Measurements from ENCODE around the gene FBXL17.

The FBXL17 gene

GRCh38 chr5:108001222-108001621 is 380.7 kb downstream of the FBXL17 start:
- no peak for DNase-seq (ENCODE audit: low read depth, low spot score)

GRCh38 chr5:107997338-107997980 is 384.4 kb downstream of the FBXL17 start:
- DNase-seq (ENCODE audit: low read depth, low spot score), result no peak

DNA sequence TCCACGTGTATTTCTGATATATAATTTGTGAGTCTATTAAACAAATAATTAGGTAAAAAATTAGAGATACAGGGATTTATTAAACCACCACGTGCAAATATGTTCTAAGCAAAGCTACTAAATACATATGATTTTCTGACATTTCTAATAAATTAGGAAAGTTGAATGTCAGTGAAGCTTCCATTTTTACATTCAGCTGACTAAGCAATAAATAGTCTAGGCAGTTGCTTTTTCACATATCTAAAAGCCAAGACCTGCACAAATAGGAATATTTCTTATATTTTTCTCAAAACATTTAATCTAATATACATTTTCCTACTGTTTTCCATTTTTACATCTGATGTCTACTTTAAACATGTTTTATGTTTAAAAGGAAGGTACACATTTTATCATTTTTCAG is 388.6 kb downstream of the FBXL17 start:
- DNase-seq (ENCODE audit: low read depth, low spot score), result no peak

GRCh38 chr5:107990881-107991810 is 390.8 kb downstream of the FBXL17 start:
- DNase-seq (ENCODE audit: low read depth, low spot score), result no peak

DNA sequence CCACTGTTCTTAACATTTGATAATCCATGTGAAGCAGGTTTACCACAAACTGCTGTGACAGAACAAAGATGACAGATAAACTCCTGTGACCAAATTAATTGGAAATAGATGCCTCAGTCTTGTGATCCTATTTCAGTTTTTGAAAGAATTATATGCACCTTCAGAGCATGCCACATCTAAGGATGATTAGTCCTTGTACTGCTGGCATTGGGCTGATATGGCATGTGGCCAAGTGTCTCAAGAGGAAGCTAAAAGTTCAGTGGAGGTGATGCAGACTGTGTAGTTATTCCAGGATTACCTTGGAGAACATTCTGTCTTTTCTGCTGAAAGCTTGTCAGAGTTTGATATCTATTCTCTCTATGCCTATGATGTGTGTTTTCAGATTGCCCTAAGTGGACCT is 396.8 kb downstream of the FBXL17 start:
- DNase-seq (ENCODE audit: low read depth, low spot score), result no peak

- no peak for DNase-seq (ENCODE audit: low read depth, low spot score)
These were observed 399.0 kb downstream of the FBXL17 start for GRCh38 chr5:107982703-107983425.

GRCh38 chr5:107980923-107981692 is 400.8 kb downstream of the FBXL17 start:
- no peak for DNase-seq (ENCODE audit: low read depth, low spot score)

- no peak for DNase-seq (ENCODE audit: low read depth, low spot score)
These were observed 402.0 kb downstream of the FBXL17 start for GRCh38 chr5:107979900-107980299.

- no peak for DNase-seq (ENCODE audit: low read depth, low spot score)
These were observed 402.6 kb downstream of the FBXL17 start for GRCh38 chr5:107979291-107979690.

- DNase-seq (ENCODE audit: low read depth, low spot score), result no peak
These were observed 404.3 kb downstream of the FBXL17 start for GRCh38 chr5:107977550-107978071.

DNA sequence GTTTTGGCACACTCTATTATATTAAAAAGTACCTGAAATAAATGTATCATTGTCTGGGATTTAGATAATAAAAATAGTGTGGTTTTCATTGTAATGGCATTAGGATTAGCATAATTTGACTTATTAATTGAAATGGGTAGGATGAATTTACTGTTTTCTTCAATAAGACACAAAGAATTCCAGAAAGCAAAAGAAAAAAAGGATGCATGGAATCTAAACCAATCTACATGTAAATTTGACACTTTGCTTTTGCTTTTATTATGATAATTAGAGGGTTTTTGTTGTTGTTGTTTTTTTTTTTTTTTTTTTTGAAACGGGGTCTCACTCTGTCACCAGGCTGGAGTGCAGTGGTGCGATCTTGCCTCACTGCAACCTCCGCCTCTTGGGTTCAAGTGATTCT is 406.3 kb downstream of the FBXL17 start:
- DNase-seq (ENCODE audit: low read depth, low spot score), result no peak

DNA sequence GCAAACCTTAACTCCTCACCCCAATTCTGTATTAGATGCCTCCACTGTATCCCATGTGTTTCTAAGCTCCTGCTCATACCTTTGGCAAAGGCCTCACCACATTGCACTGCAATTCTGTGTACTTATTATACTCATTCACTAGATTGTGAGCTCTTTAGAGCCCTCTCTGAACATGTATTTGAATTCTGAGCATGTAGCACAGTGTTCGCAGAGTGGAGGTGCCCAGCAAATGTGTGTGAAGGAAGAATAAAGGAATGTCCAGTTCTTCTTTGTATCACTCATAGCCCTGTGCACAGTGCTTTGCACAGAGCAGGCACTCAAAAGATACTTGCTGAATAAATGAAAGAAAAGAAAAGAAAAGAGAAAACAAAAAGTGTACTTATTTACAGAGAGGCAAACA is 410.1 kb downstream of the FBXL17 start:
- DNase-seq (ENCODE audit: low read depth, low spot score), result no peak

- no peak for DNase-seq (ENCODE audit: low read depth, low spot score)
These were observed 412.1 kb downstream of the FBXL17 start for GRCh38 chr5:107969847-107970246.

DNA sequence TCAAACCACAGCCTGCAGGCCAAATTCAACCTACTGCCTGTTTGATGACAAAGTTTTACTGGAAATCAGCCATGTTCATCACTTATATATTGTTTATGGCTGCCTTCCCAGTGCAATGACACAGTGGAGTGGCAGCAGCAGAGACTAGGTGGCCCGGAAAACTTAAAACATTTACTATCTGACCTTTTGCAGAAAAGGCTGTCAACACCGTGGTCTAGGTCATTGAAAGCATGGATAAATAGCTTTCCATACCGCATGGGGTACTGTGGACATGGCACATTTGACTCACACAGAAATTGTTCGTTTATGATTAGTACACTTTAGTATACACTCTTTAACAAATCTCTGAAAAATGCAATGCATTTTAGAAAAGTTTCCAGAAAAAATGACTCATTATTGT is 412.9 kb downstream of the FBXL17 start:
- DNase-seq (ENCODE audit: low read depth, low spot score), result no peak

DNA sequence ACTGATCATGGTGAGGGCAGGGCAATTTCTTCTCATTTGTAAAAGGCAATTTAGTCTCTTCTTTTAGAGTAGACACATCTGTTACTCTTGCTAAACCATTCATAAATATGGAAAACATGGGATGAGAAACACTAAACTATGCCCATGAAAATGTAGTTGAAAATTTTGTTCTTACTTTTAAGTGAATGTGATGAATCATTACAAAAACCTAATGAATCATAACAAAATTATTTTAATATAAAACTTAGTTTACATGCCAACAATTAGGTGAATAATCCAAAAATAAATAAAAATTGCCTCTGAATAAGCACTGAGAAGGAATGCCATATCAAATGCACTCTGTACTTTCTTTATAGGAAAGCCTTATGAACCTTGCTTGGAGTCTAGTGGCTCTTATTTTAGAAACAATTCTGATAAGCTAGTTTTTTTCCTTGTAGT is 413.5 kb downstream of the FBXL17 start:
- no peak for DNase-seq (ENCODE audit: low read depth, low spot score)

DNA sequence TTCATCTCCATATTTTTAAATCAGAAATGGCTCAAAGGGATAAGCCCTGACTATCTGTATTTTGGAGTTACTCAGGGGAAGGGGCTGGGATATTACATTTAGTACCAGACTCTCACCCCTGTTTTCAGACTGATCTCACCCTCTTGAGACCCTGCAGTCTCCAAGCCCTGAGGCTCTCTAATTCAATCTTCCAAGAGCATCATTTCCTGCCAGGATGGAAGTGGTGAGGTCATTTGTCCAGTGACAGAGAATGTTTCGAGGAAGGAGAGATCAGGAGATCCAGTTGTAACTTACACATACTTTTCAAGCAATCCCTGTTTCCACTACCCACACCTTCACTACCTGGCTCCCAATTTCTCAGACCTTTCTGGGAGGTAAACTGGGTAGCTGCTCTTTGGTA is 415.7 kb downstream of the FBXL17 start:
- DNase-seq (ENCODE audit: low read depth, low spot score), result peak; percentile 17

- DNase-seq (ENCODE audit: low read depth, low spot score), result no peak
These were observed 417.2 kb downstream of the FBXL17 start for GRCh38 chr5:107964722-107965121.

GRCh38 chr5:107959573-107960279 is 422.2 kb downstream of the FBXL17 start:
- no peak for DNase-seq (ENCODE audit: low read depth, low spot score)

- DNase-seq (ENCODE audit: low read depth, low spot score), result no peak
These were observed 423.0 kb downstream of the FBXL17 start for GRCh38 chr5:107958861-107959260.

DNA sequence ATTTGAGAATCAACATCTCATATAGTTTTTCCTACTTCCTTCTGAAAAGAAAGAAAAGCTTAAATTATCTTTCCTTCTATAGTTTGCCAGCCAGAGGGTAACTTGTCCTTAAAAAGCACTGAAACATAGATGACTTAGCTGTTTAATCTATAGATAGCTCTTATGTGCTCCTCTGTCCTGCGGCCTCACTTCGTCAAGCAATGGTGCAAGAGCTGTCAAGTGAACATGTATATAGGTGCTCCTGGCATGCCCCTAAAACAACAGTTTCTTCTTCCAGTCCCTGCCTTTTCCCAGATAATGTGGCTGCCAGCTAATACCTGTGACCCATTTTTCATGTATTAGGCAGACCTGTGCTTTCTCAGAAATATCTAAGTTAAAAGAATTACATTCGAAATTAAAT is 423.5 kb downstream of the FBXL17 start:
- no peak for DNase-seq (ENCODE audit: low read depth, low spot score)

DNA sequence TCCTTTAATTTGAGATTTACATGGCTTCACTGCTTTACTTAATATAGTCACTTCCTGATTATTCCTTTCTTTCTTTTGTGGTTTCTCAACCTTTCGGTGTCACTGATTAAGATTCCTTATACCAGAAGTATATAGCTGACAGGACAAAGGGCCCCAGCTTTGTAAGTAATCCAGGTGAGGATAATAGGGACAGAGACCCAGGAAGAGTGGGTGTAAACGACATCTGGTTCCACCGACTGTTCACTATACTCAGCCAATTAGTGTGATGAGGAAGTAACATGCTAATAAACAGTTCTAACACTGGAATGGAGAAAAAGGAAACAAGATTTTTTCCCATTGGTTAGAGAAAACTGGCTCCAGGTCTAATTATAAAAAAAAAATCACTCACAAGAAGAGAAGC is 424.8 kb downstream of the FBXL17 start:
- no peak for DNase-seq (ENCODE audit: low read depth, low spot score)

All from ELF-1 (cell line).